Umbilical cord (tissue), 2 donors: Measurements from ENCODE around the gene DAP. TPM values are rescaled to one million over a fixed set of nuclear protein-coding genes. Genes with fewer than 3 reads are reported as not detected.
"Not testable (repeated sequence)": the region's sequence is repeated elsewhere in the genome, so short reads cannot be mapped to it uniquely, and the experiment has no call there.

Experiments
- DNase-seq: peaks from one replicate; pipeline ENCODE4 v3.0.0-alpha.2; 2015; ENCODE audit warnings: low spot score
- total RNA-seq: library from RNA; depleted of rRNA; stranded (reverse); fragments of >200 nt; gene quantifications from one replicate; pipeline ENCODE4 v1.2.3, GENCODE V29; 2014; ENCODE audit warnings: low replicate concordance; ENCODE audit not compliant: insufficient read depth

The DAP gene
- total RNA-seq, 1 donor from 2014 or later = 23.6 TPM

GRCh38 chr5:10654566-10654965 is 106.5 kb downstream of the DAP start:
- DNase-seq = no peak

GRCh38 chr5:10653751-10654400 is 107.2 kb downstream of the DAP start:
- DNase-seq = no peak

GRCh38 chr5:10653043-10653442 is 108.0 kb downstream of the DAP start:
- DNase-seq = no peak

DNA sequence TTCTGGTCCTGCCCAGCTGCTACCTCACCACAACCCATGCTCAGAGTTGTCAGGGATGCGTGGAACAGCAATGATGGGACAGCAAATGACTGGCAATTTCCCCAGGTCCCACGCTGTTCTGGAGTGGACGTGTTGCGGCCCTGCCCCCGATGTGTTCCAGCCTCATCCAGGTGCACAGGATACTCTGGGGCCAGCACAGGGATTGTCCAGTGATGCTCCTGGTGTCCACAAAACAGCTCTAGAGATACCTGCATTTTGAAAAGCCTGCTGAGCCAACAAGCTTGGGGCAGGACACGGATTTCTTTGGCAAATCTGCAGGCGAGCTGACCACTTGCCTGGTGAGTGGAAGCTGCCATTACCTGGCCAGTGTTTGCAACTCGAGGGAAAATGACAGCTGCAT is 108.4 kb downstream of the DAP start:
- no peak for DNase-seq

- DNase-seq = no peak
These were observed 108.9 kb downstream of the DAP start for GRCh38 chr5:10652151-10652550.

DNA sequence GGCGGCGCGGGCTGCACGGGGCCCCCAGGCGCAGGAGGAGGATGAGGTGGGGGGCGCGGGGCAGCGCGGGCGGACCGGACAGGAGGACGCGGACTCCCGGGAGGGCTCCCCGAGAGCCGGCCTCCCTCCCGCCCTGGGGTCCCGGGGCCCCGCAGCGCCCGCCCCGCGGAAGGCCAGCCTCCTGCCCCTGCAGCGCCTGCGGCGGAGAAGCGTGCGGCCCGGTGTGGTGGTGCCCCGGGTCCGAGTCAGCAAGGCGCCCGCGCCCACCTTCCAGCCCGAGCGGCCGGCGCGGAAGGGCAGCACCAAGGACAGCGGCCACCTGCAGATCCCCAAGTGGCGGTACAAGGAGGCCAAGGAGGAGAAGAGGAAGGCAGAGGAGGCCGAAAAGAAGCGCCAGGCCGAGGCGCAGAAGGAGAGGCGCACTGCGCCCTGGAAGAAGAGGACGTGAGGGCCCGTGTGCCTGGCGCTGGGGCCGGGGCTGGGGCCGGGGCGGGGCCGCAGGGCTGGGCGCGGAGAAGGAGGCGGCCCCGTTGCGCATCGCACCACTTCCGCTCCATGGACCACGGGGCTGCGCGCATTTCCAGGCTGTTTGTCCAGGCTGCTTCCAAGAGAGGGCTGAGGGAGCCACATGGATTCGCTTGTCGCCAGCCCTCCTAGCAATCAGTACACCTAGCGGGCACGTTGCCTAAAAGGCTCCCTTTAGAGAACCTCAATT is 111.2 kb downstream of the DAP start:
- no peak for DNase-seq

- no peak for DNase-seq
These were observed 112.0 kb downstream of the DAP start for GRCh38 chr5:10648806-10649665.

DNA sequence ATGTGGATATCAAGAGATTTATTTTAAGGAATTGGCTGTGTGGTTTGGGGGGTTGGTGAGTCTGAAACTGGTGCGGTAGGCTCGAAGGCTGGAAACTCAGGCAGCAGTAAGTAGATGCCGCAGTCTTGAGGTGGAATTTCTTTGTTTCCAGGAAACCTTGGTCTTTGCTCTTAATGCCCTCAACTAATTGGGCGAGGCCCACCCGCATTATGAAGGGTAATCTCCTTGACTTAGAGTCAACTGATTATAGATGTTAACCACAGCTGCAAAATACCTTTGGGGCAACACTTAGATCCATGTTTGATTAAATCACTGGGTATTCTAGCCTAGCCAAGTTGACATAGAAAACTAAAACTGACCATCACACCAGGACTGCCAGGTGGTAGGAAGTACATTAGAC is 113.4 kb downstream of the DAP start:
- no peak for DNase-seq

DNA sequence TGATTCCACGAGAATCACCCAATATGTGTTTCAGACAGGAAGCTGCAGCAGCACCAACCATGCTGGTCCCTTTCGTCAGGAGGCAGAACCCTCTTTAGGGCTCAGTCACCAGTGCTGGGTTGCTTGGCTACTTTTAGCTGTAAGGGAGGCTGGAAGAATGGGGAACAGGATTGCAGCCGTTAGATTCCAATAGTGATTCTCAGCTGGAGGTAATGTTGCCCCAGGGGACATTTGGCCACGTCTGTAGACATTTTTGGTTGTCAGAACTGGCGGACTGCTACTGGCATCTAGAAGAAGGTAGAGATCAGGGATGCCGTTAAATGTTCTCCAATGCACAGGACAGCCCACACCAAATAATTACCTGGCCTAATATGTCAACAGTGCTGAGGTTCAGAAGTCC is 115.4 kb downstream of the DAP start:
- DNase-seq = no peak

GRCh38 chr5:10645146-10645545 is 115.9 kb downstream of the DAP start:
- no peak for DNase-seq

DNA sequence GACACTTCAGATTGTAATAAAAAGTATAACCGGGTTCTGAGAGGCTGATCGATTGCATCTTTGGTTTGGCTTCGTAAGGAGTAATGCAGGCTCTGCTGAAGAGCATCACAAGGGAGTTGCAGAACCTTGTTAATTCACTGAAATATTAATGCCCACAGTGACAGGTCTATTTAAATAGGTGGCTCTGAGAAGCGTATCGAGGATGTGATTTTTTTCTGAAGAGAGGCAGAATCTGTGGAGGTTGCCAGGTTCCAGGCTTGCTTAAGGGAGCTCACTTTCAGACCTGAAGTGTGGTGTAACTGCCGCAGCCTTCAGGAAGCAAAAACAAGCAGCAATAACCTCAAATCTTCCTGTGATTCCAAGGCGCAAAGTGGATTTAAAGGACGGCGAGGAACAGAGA is 116.8 kb downstream of the DAP start:
- no peak for DNase-seq

GRCh38 chr5:10642367-10642766 is 118.7 kb downstream of the DAP start:
- no peak for DNase-seq

DNA sequence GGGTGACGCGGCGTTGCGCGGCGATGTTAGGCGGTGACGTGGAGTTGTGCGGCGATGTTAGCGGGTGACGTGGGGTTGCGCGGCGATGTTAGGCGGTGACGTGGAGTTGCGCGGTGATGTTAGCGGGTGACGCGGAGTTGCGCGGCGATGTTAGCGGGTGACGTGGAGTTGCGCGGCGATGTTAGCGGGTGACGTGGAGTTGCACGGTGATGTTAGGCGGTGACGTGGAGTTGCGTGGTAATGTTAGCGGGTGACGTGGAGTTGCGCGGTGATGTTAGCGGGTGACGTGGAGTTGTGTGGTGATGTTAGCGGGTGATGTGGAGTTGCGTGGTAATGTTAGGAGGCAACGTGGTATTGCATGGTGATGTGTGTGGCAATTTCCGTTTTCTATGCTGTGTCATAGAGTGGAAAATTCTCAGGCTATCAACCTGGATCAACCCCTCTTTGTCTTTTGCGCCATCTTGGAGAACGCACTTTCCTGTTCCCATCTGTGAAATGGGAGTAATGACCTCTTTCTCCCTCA is 121.1 kb downstream of the DAP start:
- DNase-seq = no peak

- DNase-seq = not testable (repeated sequence)
These were observed 122.3 kb downstream of the DAP start for GRCh38 chr5:10638723-10639122.

- no peak for DNase-seq
These were observed 123.1 kb downstream of the DAP start for GRCh38 chr5:10637944-10638343.

DNA sequence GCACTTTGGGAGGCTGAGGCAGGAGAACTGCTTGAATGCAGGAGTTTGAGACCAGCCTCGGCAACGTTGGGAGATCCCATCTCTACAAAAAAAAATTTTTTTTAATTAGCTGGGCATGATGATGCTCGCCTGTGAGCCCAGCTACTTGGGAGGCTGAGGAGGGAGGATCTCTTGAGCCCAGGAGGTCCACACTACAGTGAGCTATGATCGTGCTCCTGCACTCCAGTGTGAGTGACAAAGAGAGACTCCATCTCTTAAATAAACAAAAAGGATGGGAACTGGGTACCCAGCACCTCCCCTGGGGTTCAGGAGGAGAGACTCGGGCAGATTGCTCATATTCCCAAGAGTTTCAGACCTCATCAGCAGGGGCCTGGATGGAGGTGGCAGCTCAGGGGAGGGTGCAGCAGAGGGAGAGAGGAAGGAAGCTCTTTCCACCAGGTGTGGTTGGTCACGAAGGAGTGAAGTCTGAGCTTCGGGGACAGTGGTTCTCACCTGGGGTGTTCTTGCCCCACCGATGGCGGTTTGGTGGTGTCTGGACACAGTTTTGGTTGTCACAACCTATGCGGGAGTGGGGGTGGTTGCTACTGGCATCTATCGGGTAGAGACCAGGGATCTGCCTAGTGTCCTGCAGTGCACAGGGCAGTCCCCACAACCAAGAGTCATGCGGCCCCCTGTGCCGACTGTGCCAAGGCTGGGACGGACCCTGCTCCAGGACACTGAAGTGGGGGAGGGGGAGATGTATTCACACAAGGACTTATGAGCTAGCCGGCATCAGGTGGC is 124.5 kb downstream of the DAP start:
- DNase-seq = no peak

GRCh38 chr5:10635867-10636350 is 125.1 kb downstream of the DAP start:
- DNase-seq = no peak

DNA sequence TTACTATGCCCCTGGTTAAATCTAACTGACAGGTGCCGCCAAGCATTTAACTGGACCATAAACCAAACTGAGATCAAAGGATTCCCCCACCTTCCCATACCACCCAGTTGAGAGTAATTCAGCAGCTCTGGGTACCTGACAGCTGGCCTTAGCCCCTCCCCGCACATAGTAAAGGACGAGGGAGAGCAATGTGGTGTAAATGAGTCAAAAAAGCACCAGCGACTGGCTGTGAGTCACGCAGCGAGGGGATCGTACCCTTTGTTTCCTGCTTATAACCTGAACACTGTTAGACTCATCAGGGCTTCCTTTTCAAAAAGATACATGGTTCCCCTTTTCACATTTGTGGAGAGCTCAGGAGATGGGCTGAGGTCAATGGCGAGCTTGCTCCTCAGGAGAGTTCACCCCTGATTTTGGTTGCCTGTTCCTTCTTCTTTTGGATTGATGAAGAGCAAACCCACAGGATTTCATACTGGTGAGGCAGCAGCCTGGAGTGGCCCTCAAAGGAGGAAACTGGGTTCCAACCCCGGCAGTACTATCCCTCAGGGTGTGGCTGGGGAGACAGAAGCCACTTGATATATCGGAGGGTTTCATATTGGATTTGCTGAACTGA is 125.7 kb downstream of the DAP start:
- DNase-seq = no peak

DNA sequence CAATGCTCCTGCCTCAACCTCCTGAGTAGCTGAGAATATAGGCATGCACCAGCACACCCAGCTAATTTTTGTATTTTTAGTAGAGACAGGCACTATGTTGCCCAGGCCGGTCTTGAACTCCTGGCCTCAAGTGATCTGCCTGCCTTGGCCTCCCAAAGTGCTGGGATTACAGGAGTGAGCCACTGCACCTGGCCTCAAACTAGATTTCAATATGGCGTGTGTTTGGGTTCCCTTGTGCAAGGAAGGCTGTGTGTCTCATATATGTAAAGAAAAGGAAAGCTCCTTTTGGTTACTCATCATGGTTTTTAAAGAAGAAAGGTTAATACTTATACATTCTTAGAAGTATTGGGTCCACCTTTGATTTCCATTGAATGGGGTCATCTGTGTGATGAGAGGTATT is 126.5 kb downstream of the DAP start:
- DNase-seq = no peak

GRCh38 chr5:10634050-10634449 is 127.0 kb downstream of the DAP start:
- no peak for DNase-seq
